ENCODE data around the gene MIOS. TPM values are rescaled to one million over a fixed set of nuclear protein-coding genes. Genes with fewer than 3 reads are reported as not detected.
"Not testable (repeated sequence)": the region's sequence is repeated elsewhere in the genome, so short reads cannot be mapped to it uniquely, and the experiment has no call there.

Gene MIOS
- total RNA-seq, 1 donor = 44.9 TPM

DNA sequence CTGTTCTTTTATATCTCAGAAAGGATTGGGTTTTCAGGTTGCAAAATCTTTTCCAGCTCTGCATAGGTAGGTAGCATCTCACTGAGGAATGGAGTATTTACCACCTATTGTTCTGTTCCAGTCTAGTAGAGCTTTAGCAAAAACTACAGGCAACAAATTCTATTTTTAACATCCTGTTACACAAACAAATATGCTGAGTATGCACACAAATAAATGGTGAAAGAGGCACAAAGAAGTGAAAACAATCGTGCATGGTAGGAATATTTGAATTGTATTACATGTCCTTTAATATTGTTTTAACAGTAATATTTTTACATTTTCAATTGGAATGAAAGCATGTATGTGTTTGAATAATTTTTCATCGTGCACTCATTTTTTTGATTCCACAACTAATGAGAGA lies 14.5 kb upstream of the MIOS start:
- TF ChIP-seq, protein P1, sequence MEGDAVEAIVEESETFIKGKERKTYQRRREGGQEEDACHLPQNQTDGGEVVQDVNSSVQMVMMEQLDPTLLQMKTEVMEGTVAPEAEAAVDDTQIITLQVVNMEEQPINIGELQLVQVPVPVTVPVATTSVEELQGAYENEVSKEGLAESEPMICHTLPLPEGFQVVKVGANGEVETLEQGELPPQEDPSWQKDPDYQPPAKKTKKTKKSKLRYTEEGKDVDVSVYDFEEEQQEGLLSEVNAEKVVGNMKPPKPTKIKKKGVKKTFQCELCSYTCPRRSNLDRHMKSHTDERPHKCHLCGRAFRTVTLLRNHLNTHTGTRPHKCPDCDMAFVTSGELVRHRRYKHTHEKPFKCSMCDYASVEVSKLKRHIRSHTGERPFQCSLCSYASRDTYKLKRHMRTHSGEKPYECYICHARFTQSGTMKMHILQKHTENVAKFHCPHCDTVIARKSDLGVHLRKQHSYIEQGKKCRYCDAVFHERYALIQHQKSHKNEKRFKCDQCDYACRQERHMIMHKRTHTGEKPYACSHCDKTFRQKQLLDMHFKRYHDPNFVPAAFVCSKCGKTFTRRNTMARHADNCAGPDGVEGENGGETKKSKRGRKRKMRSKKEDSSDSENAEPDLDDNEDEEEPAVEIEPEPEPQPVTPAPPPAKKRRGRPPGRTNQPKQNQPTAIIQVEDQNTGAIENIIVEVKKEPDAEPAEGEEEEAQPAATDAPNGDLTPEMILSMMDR (IDR thresholded peaks at IDR 0.05; ENCODE audit: insufficient read depth, low read depth, low read length) = no peak
- DNase-seq (ENCODE audit: low read depth) = no peak
- H3K4me3 ChIP-seq (ENCODE audit: low read depth, low read length) = no peak overlapping the region

DNA sequence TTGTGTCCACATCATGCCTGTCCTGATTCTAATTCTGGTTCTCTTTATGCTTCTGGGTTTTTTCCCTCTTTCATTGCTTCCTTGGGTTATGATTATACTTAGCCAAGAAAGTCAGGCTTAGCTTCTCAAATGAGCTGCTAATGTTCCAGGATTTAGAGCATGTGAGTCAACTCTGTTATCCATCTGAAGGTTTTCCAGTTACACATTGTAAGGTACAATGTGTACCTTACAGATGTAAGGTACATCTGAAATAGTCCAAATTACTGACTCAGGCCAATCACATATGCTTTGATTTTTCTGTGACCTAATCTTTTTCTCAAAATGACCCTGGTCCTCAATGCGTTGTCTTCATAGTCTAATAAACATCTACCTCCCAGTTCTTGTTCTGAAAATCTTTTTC lies 13.3 kb upstream of the MIOS start:
- H3K4me3 ChIP-seq (ENCODE audit: low read depth, low read length) = no peak overlapping the region
- DNase-seq (ENCODE audit: low read depth) = no peak
- TF ChIP-seq, protein P1 (IDR thresholded peaks at IDR 0.05; ENCODE audit: insufficient read depth, low read depth, low read length) = no peak

DNA sequence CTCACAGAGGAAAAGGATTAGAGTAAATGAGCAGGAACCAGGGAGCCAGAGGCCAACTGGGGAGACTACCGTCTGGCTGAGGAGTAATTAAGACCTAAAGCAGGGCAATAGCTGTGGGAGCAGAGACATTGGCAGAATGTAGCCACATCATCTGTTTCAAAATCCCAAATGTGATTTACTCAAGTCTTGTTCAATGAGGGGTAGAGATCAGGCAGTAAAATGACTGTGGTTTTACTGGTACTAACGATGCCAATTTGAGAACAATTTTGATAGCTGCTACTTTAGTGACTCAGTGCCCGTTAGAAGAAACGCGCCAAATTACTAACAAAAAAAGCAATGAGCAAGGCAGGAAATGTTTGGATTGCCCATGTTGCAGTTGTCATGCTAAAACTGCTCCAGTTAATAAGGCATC lies 12.7 kb upstream of the MIOS start:
- no peak for DNase-seq (ENCODE audit: low read depth)
- H3K4me3 ChIP-seq (ENCODE audit: low read depth, low read length) = no peak overlapping the region
- TF ChIP-seq, protein P1 (IDR thresholded peaks at IDR 0.05; ENCODE audit: insufficient read depth, low read depth, low read length) = no peak

DNA sequence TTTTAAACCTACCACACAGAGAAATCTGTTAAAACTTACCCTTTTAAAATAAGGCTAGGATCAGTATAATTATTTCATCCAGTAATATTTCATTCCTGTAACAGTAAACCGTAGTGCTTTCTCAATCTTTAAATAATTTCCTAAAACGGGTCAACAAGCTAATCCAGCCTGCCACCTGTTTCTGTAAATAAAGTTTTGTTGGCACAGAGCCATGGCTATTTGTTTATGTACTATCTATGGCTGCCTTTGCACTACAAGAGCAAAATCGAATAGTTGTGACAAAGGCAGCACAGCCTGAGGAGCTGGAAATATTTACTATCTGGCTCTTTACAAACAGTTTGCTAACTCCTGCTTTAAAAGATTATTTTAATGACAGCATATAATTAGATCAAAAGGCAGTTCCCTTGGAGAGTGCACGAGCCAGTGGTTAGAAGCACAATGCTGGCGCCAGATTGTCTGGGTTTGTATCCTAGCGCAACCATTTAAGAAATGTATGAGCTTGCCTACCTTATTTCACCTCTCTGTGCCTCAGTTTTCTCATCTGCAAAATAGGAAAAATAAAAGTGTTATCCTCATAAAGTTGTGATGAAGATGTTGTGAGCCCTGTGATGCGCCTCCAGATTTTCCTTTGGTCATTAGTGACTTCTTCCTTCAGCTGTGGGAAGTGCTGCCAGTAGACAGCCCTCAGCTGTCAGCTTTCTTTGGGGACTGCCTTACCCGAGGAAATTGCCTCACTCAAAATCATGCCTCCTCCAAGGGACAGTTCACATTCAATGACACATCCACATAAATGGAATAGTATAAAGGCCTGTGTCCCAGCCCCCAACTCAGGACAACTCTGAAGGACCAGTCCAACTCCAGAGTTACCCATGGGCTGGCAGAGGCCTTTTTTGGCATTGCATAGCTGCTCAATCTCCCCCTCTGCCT lies 11.8 kb upstream of the MIOS start:
- no peak overlapping the region for H3K4me3 ChIP-seq (ENCODE audit: low read depth, low read length)
- DNase-seq (ENCODE audit: low read depth) = no peak
- TF ChIP-seq, protein P1 (IDR thresholded peaks at IDR 0.05; ENCODE audit: insufficient read depth, low read depth, low read length) = no peak

DNA sequence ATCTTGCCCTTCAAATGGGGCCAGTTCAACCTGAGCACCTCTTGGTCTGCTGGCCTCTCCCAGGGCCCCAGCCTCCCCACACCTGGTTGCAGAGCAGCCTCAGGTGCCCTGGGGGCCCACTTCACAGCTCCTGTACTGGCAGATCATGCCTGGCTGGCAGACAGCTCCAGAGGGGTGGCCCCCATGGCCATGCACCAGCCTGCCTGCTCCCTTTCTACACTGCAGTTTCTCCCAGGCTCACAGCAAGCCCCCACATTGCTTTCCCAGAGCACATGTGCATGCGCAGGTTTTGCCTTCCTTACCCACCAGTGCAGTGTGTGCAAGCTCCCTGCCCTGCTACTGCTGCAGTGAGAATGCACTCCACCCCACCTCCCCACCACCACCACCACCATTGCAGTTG lies 9.8 kb upstream of the MIOS start:
- no peak overlapping the region for H3K4me3 ChIP-seq (ENCODE audit: low read depth, low read length)
- TF ChIP-seq, protein P1 (IDR thresholded peaks at IDR 0.05; ENCODE audit: insufficient read depth, low read depth, low read length) = no peak
- no peak for DNase-seq (ENCODE audit: low read depth)

DNA sequence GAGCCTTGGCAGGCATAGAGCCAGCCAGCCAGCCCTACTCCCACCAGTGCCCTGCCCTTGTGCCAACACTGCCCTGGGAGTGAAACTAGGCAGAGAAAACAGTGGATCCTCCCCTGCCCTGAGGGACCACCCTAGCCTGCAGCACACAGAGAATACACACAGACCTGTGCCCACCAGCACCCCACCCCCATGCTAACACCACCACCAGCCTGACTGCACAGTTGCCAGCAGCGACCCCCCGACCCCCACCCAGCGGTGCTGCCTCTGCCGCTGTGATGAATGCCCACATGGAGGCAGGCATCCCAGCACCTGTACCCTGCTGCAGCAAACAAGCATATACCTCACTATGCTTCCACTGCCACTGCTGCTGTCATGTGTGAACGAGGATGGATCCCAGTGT lies 9.4 kb upstream of the MIOS start:
- TF ChIP-seq, protein P1 (IDR thresholded peaks at IDR 0.05; ENCODE audit: insufficient read depth, low read depth, low read length) = no peak
- no peak overlapping the region for H3K4me3 ChIP-seq (ENCODE audit: low read depth, low read length)
- no peak for DNase-seq (ENCODE audit: low read depth)

DNA sequence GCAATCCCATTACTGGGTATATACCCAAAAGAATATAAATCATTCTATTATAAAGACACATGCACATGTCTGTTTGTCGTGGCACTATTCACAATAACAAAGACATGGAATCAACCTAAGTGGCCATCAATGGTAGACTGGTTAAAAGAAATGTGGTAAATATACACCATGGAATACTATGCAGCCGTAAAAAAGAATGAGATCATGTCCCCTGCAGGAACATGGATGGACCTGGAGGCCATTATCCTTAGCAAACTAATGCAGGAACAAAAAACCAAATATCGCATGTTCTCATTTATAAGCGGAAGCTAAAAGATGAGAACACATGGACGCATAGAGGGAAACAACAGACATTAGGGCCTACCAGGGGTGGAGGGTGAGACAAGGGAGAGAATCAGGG lies 5.1 kb upstream of the MIOS start:
- not testable (repeated sequence) for H3K4me3 ChIP-seq (ENCODE audit: low read depth, low read length); DNase-seq (ENCODE audit: low read depth)

All from fibroblast of villous mesenchyme (primary cell).